Suprapubic skin (tissue), 4 donors: Measurements from ENCODE around the gene ZNF598. TPM values are rescaled to one million over a fixed set of nuclear protein-coding genes. Genes with fewer than 3 reads are reported as not detected.

ENCODE experiments used
- DNase-seq, 2 donors: peaks; one replicate each; pipeline ENCODE4 v3.0.0-alpha.2; 2019; ENCODE audit warnings: low spot score in 2 of 2
- H3K27ac ChIP-seq: fragments of 200-600 bp; sonication (generic); one replicate; pipeline ENCODE4 v1.5.1; 2019
- H3K27me3 ChIP-seq: fragments of 200-600 bp; sonication (generic); one replicate; pipeline ENCODE4 v1.5.1; 2019
- H3K36me3 ChIP-seq: fragments of 200-600 bp; sonication (generic); one replicate; pipeline ENCODE4 v1.5.1; 2019
- H3K4me1 ChIP-seq: fragments of 200-600 bp; sonication (generic); one replicate; pipeline ENCODE4 v1.5.1; 2019
- H3K4me3 ChIP-seq: fragments of 200-600 bp; sonication (generic); one replicate; pipeline ENCODE4 v1.5.1; 2019; ENCODE audit warnings: mild to moderate bottlenecking
- H3K9me3 ChIP-seq: fragments of 200-600 bp; sonication (generic); one replicate; pipeline ENCODE4 v1.5.1; 2019
- CTCF ChIP-seq, 2 donors: fragments of 200-600 bp in 1 of 2; fragments of 450-650 bp in 1 of 2; sonication (generic) in 1 of 2; IDR thresholded peaks; one replicate each; pipeline ENCODE4 v1.5.1; 2016 to 2019; ENCODE audit warnings: antibody characterized with exemption in 2 of 2, mild to moderate bottlenecking in 1 of 2, moderate library complexity in 1 of 2
- EP300 ChIP-seq: sonication (generic); formaldehyde crosslinking; IDR thresholded peaks from one replicate; pipeline ENCODE4 v1.6.1; 2017; ENCODE audit warnings: antibody characterized with exemption
- POLR2A ChIP-seq, 2 donors: fragments of 450-650 bp; IDR thresholded peaks; one replicate each; pipeline ENCODE4 v1.6.1; 2017; ENCODE audit warnings: antibody characterized with exemption in 2 of 2, mild to moderate bottlenecking in 2 of 2, moderate library complexity in 2 of 2
- POLR2AphosphoS5 ChIP-seq, 3 donors: sonication (generic); formaldehyde crosslinking; IDR thresholded peaks; one replicate each; pipeline ENCODE4 v1.6.1; 2017; ENCODE audit warnings: antibody characterized with exemption in 3 of 3
- WGBS: methylation state at CpG from one replicate; pipeline ENCODE4 v1.1.5; 2018; 5-methylcytosine and 5-hydroxymethylcytosine counted together
- total RNA-seq, 4 donors: library from RNA; depleted of rRNA; stranded (reverse); fragments of >200 nt; gene quantifications; one replicate each; pipeline ENCODE4 v1.1.0, GENCODE V29; 2016

Gene ZNF598
- total RNA-seq, 4 donors from 2014 or later: 69.4 to 103 (median 84.0) TPM

GRCh38 chr16:2001456-2002355 lies 7.9 kb downstream of the ZNF598 start:
- TF ChIP-seq POLR2A (IDR thresholded peaks at IDR 0.05): no peak
- no peak for TF ChIP-seq CTCF (IDR thresholded peaks at IDR 0.05)
- no peak for TF ChIP-seq POLR2AphosphoS5 (IDR thresholded peaks at IDR 0.05)
- no peak for TF ChIP-seq EP300
- Histone ChIP-seq H3K27ac (no peak overlapping the region), H3K4me3 (no peak overlapping the region), H3K27me3 (no peaks in the 10 kb centered on the region), H3K4me1 (peaks cover 49% of the 10 kb centered on the region), H3K9me3 (no peaks in the 10 kb centered on the region), H3K36me3 (peaks cover 67% of the 10 kb centered on the region)
- 93% methylated on average over 33 of the region's 53 CpGs for WGBS
- DNase-seq: no peak

GRCh38 chr16:2001035-2001434 lies 8.6 kb downstream of the ZNF598 start:
- Histone ChIP-seq H3K9me3 (no peaks in the 10 kb centered on the region), H3K27me3 (no peaks in the 10 kb centered on the region), H3K36me3 (peaks cover 67% of the 10 kb centered on the region), H3K27ac (no peak overlapping the region), H3K4me1 (peaks cover 42% of the 10 kb centered on the region), H3K4me3 (no peak overlapping the region)
- 93% methylated on average over 6 of the region's 19 CpGs for WGBS
- DNase-seq: no peak
- no peak for TF ChIP-seq EP300

GRCh38 chr16:1999866-2000514 lies 9.6 kb downstream of the ZNF598 start:
- Histone ChIP-seq H3K36me3 (peaks cover 67% of the 10 kb centered on the region), H3K27me3 (no peaks in the 10 kb centered on the region), H3K4me1 (peaks cover 32% of the 10 kb centered on the region), H3K4me3 (no peak overlapping the region), H3K27ac (no peak overlapping the region), H3K9me3 (no peaks in the 10 kb centered on the region)
- no peak for DNase-seq
- WGBS: 79% methylated on average over 12 of the region's 28 CpGs
- TF ChIP-seq POLR2AphosphoS5 (IDR thresholded peaks at IDR 0.05): no peak
- no peak for TF ChIP-seq POLR2A (IDR thresholded peaks at IDR 0.05)
- TF ChIP-seq CTCF (IDR thresholded peaks at IDR 0.05): no peak
- no peak for TF ChIP-seq EP300

- Histone ChIP-seq H3K27me3 (no peaks in the 10 kb centered on the region), H3K4me1 (peaks cover 23% of the 10 kb centered on the region), H3K9me3 (no peaks in the 10 kb centered on the region), H3K36me3 (peaks cover 67% of the 10 kb centered on the region), H3K4me3 (no peak overlapping the region), H3K27ac (no peak overlapping the region)
- TF ChIP-seq EP300 (no peak), CTCF (IDR thresholded peaks at IDR 0.05) (no peak), POLR2A (IDR thresholded peaks at IDR 0.05) (no peak), POLR2AphosphoS5 (IDR thresholded peaks at IDR 0.05) (no peak)
- 89% methylated on average over 7 of the region's 39 CpGs for WGBS
- DNase-seq: no peak
Observed at GRCh38 chr16:1998852-1999801, 10.5 kb downstream of the ZNF598 start.

GRCh38 chr16:1998360-1998835 lies 11.2 kb downstream of the ZNF598 start:
- H3K36me3 ChIP-seq: peaks cover 65% of the 10 kb centered on the region
- no peak for DNase-seq
- 90% methylated on average over 21 of the region's 27 CpGs for WGBS
- H3K27ac ChIP-seq: no peak overlapping the region
- no peaks in the 10 kb centered on the region for H3K9me3 ChIP-seq
- TF ChIP-seq POLR2AphosphoS5 (IDR thresholded peaks at IDR 0.05) (no peak), CTCF (IDR thresholded peaks at IDR 0.05) (no peak), POLR2A (IDR thresholded peaks at IDR 0.05) (no peak), EP300 (no peak)
- no peaks in the 10 kb centered on the region for H3K27me3 ChIP-seq
- H3K4me1 ChIP-seq: peaks cover 16% of the 10 kb centered on the region
- H3K4me3 ChIP-seq: no peak overlapping the region
